MV-4-11 (cell line): ENCODE measurements around the gene H1-8.

Experiments used
- DNase-seq: peaks from one replicate; lab custom pipeline; 2025; lab: John Stamatoyannopoulos, UW

Gene H1-8

DNA sequence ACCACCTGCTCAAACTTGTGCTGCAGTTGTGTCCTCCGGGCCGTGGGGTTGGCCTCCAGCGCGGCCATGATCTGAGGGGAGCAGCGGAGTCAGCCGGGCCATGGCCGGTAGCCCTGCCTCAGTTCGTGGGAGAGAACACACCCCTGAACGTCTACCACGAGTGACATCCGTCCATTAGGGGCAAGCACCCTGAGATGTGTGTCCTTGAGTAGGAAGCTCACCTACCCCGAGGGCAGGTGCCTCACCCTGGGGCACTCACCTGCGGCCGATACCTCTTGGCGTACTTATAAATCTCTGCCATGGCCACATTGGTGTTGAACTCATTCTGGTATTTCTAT, 13.4 kb downstream of the H1-8 start:
- no peak for DNase-seq

DNA sequence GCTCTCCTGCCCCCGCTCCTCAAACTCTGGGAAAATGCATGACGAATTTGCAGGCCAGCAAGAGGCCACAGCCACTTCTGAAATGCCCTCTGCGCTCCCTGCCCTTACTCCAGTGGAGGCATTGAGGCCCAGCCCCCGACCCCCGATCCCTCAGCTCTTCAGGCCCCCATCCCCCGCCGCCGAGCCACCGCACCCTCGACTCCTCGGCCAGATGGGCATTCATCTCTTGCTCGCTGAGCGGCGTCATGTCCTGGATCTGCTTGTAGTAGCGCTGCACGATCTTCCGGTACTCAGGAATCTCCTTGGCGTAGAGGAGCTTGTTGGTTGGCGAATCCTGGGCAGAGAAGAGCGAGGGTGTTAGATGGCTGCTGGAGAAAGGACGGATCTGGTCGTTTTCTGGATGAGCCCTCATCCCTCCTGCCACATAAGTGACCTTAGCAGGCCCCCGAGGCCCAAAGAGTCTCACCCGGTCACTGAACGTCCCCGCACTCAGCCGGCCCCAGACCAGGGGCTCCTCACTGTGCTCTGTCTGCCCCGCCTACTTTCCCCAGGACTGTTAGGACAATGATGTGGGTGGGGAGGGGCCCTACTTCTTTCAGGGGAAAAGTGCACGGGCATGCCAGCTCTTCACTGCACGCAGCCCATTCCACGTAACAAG, 14.0 kb downstream of the H1-8 start:
- no peak for DNase-seq

DNA sequence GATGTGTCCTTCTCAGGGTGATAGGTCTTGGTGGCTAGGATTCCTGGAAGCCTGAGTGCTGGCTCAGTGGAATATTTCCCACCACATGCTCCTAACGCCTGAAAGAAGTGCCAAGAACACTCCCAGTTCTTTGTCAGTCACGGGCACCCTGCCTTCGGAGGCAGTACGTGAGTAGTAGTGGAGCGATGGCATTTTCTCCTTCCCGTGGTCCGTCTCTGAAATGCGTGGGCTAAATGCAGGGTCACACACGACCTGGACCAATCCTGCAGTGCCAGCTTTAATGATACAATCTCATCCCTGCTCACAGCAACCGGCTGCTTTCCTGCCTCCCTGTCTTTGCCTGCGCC, 14.5 kb downstream of the H1-8 start:
- no peak for DNase-seq

DNA sequence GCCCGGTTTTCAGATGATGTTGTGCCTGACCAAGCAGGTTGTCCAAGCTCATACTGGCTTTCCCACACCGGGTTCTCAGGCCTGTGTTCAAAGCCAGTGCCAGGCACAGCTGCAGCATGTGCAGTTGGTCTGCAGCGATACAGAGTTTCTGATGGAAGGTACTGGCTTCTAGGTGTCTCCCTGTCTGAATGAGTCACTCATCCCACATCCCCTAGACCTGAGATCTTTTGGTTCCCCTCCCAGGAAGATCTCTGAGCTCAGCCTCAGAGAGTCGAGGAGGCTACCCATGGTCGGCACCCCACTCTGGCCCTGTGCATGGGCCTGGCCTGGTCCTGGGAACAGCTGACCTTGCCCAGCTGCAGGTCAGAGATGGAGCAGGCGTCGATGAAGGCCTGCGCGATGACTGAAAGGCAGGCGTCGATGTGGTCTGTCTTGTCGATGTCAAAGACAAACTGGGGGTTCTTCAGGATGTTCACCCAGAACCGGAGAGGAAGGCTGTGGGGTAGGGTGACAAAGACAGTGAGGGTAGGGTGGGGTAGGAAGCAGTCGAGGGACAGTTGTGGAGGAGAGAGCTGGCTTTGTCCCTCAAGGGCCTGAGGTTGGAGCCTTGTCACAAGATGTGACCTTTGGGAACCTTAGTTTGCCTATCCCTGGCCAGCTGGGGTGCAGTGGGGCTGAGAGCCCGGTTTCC, 15.3 kb downstream of the H1-8 start:
- DNase-seq, result no peak

GRCh38 chr3:129558772-129559564, 16.0 kb downstream of the H1-8 start:
- DNase-seq, result peak; percentile 65

- no peak for DNase-seq
Measured at GRCh38 chr3:129559565-129560079, 16.6 kb downstream of the H1-8 start.

DNA sequence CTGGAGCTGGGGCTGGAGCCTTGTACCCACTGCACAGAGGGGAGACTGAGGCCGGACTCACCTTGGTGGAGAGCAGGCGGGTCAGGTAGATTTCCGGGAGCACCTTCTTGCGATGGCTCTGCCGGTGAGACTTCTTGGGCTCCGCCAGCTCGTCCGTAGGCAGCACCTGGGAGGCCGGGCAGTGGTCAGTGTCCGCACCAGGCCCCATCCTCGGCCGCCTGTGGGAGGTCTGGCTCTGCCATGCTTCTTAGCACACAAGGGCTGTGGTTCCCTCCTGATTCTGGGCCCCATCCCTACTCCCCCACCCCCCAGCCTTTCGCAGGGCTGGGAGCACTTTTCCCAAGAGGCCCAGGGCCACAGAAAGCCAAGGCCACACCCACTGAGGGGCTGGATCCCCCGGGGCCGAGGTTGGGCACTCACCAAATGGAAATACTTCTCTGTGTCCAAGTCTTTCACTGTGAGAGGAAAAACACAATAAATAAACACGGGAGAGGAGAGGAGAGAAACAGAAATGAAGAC, 17.4 kb downstream of the H1-8 start:
- DNase-seq, result no peak

GRCh38 chr3:129560911-129561594, 18.1 kb downstream of the H1-8 start:
- no peak for DNase-seq

- DNase-seq, result no peak
Measured at GRCh38 chr3:129561619-129562248, 18.8 kb downstream of the H1-8 start.

DNA sequence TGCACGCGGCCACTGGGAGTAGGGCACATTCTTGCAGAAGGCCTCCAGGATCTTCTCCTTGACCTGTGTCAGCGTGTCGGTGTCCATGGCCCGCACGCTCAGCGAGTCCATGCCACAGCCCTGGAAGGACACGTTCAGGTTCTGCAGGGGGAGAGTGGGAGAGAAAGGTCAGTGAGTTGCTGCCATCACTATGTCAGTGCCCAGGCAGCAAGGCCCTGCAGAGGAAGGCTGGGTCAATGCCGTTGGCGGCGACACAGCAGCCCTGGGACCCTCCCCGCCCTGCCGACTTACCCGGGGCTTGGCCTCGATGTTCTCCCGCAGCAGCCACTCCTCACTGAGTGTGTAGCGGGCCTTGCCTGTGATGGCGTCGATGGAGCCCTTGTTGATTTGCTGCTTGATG, 19.8 kb downstream of the H1-8 start:
- DNase-seq, result no peak

DNA sequence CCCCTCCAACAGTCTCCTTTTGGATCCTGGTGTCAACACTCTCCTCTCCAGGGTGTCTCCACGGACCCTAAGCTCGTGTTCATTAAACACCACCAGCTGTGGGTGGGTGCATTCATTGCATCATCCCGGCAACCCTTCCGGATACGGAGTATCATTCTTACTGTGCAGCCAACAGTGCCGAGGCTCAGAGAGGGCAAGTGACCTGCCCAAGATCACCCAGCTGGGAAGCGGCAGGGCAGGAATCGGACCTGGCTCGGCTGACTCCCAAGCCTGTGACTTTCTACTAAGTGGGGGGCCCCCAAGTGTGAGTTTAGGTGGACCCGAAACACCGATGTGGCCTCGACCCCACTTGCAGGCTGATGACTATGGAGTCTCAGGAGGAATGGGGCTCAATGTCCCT, 20.4 kb downstream of the H1-8 start:
- DNase-seq, result no peak

GRCh38 chr3:129563850-129564535, 21.0 kb downstream of the H1-8 start:
- no peak for DNase-seq

- DNase-seq, result no peak
Measured at GRCh38 chr3:129564981-129565644, 22.1 kb downstream of the H1-8 start.

- no peak for DNase-seq
Measured at GRCh38 chr3:129565902-129566301, 22.9 kb downstream of the H1-8 start.

DNA sequence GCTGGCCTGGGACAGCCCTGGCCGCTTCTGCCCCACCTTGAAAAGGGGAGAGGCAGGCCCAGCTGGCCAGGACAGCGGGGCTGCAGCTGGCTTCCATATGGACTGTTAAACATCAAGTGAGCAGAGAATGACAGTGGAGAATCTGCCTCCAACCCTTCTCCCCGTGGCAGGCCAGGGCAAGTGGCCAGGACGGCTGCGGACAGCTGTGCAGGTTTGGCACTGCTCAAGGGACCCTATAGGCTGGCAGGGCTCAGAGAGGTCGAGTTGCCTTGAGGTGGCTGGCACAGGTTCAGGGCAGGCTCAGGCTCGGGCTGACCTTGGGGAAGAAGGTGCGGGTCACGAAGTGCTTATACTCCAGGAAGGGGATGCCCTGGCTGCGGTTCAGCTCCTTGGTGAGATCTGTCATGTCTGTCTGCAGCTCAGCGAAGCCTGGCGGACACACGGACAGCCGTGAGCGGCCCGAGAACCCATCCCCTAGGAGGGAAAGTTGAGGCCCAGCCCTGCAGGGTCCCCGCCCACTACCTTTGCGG, 24.3 kb downstream of the H1-8 start:
- no peak for DNase-seq

GRCh38 chr3:129567939-129568338, 25.0 kb downstream of the H1-8 start:
- peak; percentile 13 for DNase-seq

DNA sequence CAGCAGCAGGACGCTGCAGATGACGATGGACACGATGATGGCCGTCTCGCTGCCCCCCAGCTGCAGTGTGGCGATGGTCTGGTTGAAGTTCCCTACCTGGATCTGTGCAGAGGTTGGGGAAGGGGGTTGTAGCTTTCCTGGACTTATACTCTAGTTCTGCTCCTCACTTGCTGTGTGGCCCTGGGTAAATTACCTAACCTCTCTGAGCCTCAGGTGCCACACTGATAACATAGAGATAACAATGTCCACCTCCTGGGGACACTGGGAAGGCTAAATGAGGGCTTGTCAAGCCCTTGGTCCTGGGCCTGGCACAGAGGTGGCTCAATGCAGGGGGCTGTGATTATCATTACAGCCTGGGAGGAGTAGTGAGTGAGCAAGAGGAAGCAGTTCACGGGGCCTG, 26.9 kb downstream of the H1-8 start:
- DNase-seq, result no peak

- no peak for DNase-seq
Measured at GRCh38 chr3:129571605-129572547, 28.9 kb downstream of the H1-8 start.

DNA sequence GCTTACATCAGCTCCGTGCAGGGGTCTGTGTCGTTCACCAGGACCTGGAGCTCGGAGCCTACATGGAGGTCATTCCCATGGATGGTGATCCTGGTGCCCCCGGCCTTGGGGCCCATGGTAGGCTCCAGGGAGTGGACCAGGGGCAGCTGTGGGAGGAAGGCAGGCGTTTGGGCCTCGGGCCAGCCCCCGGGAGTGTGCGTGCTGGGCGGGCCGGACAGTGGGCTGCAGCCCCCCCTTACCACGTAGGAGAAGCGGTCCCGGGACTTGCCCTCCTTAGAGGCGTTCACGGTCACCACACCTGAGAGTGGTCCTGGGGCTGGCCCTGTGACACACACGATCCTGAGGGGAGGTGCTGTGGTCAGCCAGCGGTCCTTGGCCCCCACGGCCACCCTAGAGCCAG, 29.6 kb downstream of the H1-8 start:
- DNase-seq, result no peak
